ENCODE results near the gene ECHDC3. TPM values are rescaled to one million over a fixed set of nuclear protein-coding genes. Genes with fewer than 3 reads are reported as not detected.

The ECHDC3 gene
- total and polyA plus RNA-seq, 2 experiments from 2014 or later = 0.97 to 1.8 TPM

GRCh38 chr10:11810973-11811372, 68.8 kb downstream of the ECHDC3 start:
- in situ Hi-C loops (cut with MboI) = no loop called here
- no peak overlapping the region for H3K9ac ChIP-seq

GRCh38 chr10:11813177-11813576, 71.0 kb downstream of the ECHDC3 start:
- H3K27ac ChIP-seq = no peak overlapping the region
- peaks cover 10% of the 10 kb centered on the region; the same call in 1 of the 2 replicates for H3K27me3 ChIP-seq (replicated peaks; ENCODE audit: insufficient read depth)
- no peaks in the 10 kb centered on the region for H3K36me3 ChIP-seq (ENCODE audit: low read depth)
- H2AFZ ChIP-seq = no peak overlapping the region
- H3K9ac ChIP-seq = no peak overlapping the region
- no peak overlapping the region for H3K4me2 ChIP-seq (ENCODE audit: unreplicated experiment)
- no peaks in the 10 kb centered on the region for H3K9me2 ChIP-seq (ENCODE audit: insufficient read depth)
- no peaks in the 10 kb centered on the region for H3F3A ChIP-seq (ENCODE audit: insufficient read depth)
- WGBS, 2 experiments (ENCODE audit: low coverage in 1 of 2, low lambda C conversion rate in 2 of 2, missing lambda C conversion rate in 2 of 2) = 57 to 64% methylated on average over 7 of the region's 7 CpGs
- H3K79me2 ChIP-seq (ENCODE audit: insufficient read depth) = no peaks in the 10 kb centered on the region
- no peaks in the 10 kb centered on the region for H3K4me1 ChIP-seq (ENCODE audit: insufficient read depth)
- DNase-seq = no peak
- H3K4me3 ChIP-seq = no peak overlapping the region
- no peaks in the 10 kb centered on the region for H3K9me3 ChIP-seq (ENCODE audit: low read depth)
- H4K20me1 ChIP-seq (ENCODE audit: insufficient read depth) = no peaks in the 10 kb centered on the region
- in situ Hi-C loops (cut with MboI) = no loop called here
- TF ChIP-seq EZH2 (IDR thresholded peaks at IDR 0.05; ENCODE audit: insufficient read depth, poor library complexity, severe bottlenecking) (no peak), EZH2phosphoT487 (IDR thresholded peaks at IDR 0.05; ENCODE audit: insufficient read depth, low read depth) (no peak)

More at GRCh38 chr10:11810973-11811372, 68.8 kb downstream of the ECHDC3 start:
- Histone ChIP-seq H2AFZ (no peak overlapping the region), H3K4me1 (ENCODE audit: insufficient read depth) (no peaks in the 10 kb centered on the region), H3K4me2 (ENCODE audit: unreplicated experiment) (no peak overlapping the region), H3K36me3 (ENCODE audit: low read depth) (no peaks in the 10 kb centered on the region), H3K4me3 (no peak overlapping the region), H3K9me2 (ENCODE audit: insufficient read depth) (no peaks in the 10 kb centered on the region), H3K9me3 (ENCODE audit: low read depth) (no peaks in the 10 kb centered on the region), H3K79me2 (ENCODE audit: insufficient read depth) (no peaks in the 10 kb centered on the region), H3F3A (ENCODE audit: insufficient read depth) (no peaks in the 10 kb centered on the region), H3K27me3 (replicated peaks; ENCODE audit: insufficient read depth) (peaks cover 15% of the 10 kb centered on the region), H4K20me1 (ENCODE audit: insufficient read depth) (no peaks in the 10 kb centered on the region), H3K27ac (no peak overlapping the region)
- no peak for TF ChIP-seq EZH2 (IDR thresholded peaks at IDR 0.05; ENCODE audit: insufficient read depth, poor library complexity, severe bottlenecking)
- no peak for TF ChIP-seq EZH2phosphoT487 (IDR thresholded peaks at IDR 0.05; ENCODE audit: insufficient read depth, low read depth)
- DNase-seq = no peak
- 58 to 64% methylated on average over 6 of the region's 6 CpGs for WGBS, 2 experiments (ENCODE audit: low coverage in 1 of 2, low lambda C conversion rate in 2 of 2, missing lambda C conversion rate in 2 of 2)

Other genes with a start within 250 kb of the ECHDC3 start
- 7.3 and 9.2 TPM in 2 replicates for gene USP6NL, start 130.7 kb upstream of the ECHDC3 start, total RNA-seq (2014; rRNA removed; shearing (Covaris generic))
- 4.4 and 4.8 TPM in 2 replicates for gene USP6NL, start 130.7 kb upstream of the ECHDC3 start, polyA plus RNA-seq (2016; fragmentation: Nextera tagmentation; extraction: Ambion mirVana)
- 1.2 and 1.4 TPM in 2 replicates for gene PROSER2, start 81.0 kb downstream of the ECHDC3 start, total RNA-seq (2014; rRNA removed; shearing (Covaris generic))
- 0.65 and 0.80 TPM in 2 replicates for gene PROSER2, start 81.0 kb downstream of the ECHDC3 start, polyA plus RNA-seq (2016; fragmentation: Nextera tagmentation; extraction: Ambion mirVana)